Neural cell (in vitro differentiated cells): Measurements from ENCODE around the gene RIMKLA. TPM values are rescaled to one million over a fixed set of nuclear protein-coding genes. Genes with fewer than 3 reads are reported as not detected.

Source experiments
- H2AFZ ChIP-seq: fragments of 200-600, 300-800 bp; sonication (generic), shearing (Covaris generic); 2 replicates; pipeline ENCODE4 v1.6.0; 2014; ENCODE audit warnings: low read depth, mild to moderate bottlenecking, antibody characterized with exemption, low read length, moderate library complexity
- H3F3A ChIP-seq: fragments of 200-600 bp; shearing (Covaris generic); 2 replicates; pipeline ENCODE4 v1.6.1; 2016; ENCODE audit warnings: mild to moderate bottlenecking, moderate library complexity, mixed read lengths, antibody characterized with exemption, low read length; ENCODE audit not compliant: insufficient read depth, poor library complexity, severe bottlenecking
- H3K27ac ChIP-seq: fragments of 200-600, 300-800 bp; sonication (generic), shearing (Covaris generic); 2 replicates; pipeline ENCODE4 v1.5.1; 2014; ENCODE audit warnings: mild to moderate bottlenecking, low read length, moderate library complexity
- H3K27me3 ChIP-seq: fragments of 300-800, 200-600 bp; sonication (generic), shearing (Covaris generic); 2 replicates; pipeline ENCODE4 v1.6.0; 2014; ENCODE audit warnings: mild to moderate bottlenecking, low read depth, low read length, moderate library complexity; ENCODE audit not compliant: insufficient read depth
- H3K36me3 ChIP-seq: fragments of 300-800, 200-600 bp; sonication (generic), shearing (Covaris generic); 2 replicates; pipeline ENCODE4 v1.5.1; 2014; ENCODE audit warnings: mild to moderate bottlenecking, antibody characterized with exemption, low read length, moderate library complexity; ENCODE audit not compliant: insufficient read depth
- H3K4me2 ChIP-seq: fragments of 300-800, 200-600 bp; sonication (generic), shearing (Covaris generic); 2 replicates; pipeline ENCODE4 v1.6.0; 2014; ENCODE audit warnings: mild to moderate bottlenecking, low read length
- H3K4me3 ChIP-seq: fragments of 300-800, 200-600 bp; sonication (generic), shearing (Covaris generic); 2 replicates; pipeline ENCODE4 v1.5.1; 2014; ENCODE audit warnings: mild to moderate bottlenecking, low read length, moderate library complexity
- H3K79me2 ChIP-seq: fragments of 200-600 bp; shearing (Covaris generic); replicated peaks from 2 replicates; pipeline ENCODE4 v1.6.0; 2014; ENCODE audit warnings: mild to moderate bottlenecking, low read length, moderate library complexity; ENCODE audit not compliant: insufficient read depth
- H3K9ac ChIP-seq: fragments of 300-800, 200-600 bp; sonication (generic), shearing (Covaris generic); 2 replicates; pipeline ENCODE4 v1.6.1; 2016; ENCODE audit warnings: mild to moderate bottlenecking, low read length, mixed read lengths
- H3K9me2 ChIP-seq: fragments of 200-600 bp; shearing (Covaris generic); 2 replicates; pipeline ENCODE4 v1.6.1; 2016; ENCODE audit warnings: mild to moderate bottlenecking, low read length, mixed read lengths; ENCODE audit not compliant: insufficient read depth
- H3K9me3 ChIP-seq: fragments of 200-600, 300-800 bp; sonication (generic), shearing (Covaris generic); 2 replicates; pipeline ENCODE4 v1.6.1; 2016; ENCODE audit warnings: mild to moderate bottlenecking, mixed run types, low read length, moderate library complexity, mixed read lengths
- H4K20me1 ChIP-seq: fragments of 200-600 bp; shearing (Covaris generic); 2 replicates; pipeline ENCODE4 v1.6.1; 2016; ENCODE audit warnings: mild to moderate bottlenecking, mixed run types; ENCODE audit not compliant: insufficient read depth
- CTCF ChIP-seq: fragments of 450-650 bp; IDR thresholded peaks from 2 replicates; pipeline ENCODE4 v1.5.1; 2014; ENCODE audit warnings: antibody characterized with exemption, mild to moderate bottlenecking, moderate library complexity; ENCODE audit not compliant: poor library complexity, severe bottlenecking
- EP300 ChIP-seq: fragments of 450-650 bp; conservative IDR thresholded peaks from 2 replicates; pipeline ENCODE4 v1.6.1; 2014; ENCODE audit warnings: antibody characterized with exemption, mild to moderate bottlenecking, moderate library complexity; ENCODE audit not compliant: poor library complexity, severe bottlenecking
- EZH2 ChIP-seq: fragments of 200-600, 300-800 bp; shearing (Covaris generic), sonication (generic); IDR thresholded peaks from 2 replicates; pipeline ENCODE4 v1.6.1; 2014; ENCODE audit warnings: antibody characterized with exemption, low read length, borderline replicate concordance, mild to moderate bottlenecking; ENCODE audit not compliant: insufficient read depth, poor library complexity, severe bottlenecking
- MXI1 ChIP-seq: fragments of 450-650 bp; conservative IDR thresholded peaks from 2 replicates; pipeline ENCODE4 v1.6.1; 2014; ENCODE audit warnings: antibody characterized with exemption, mild to moderate bottlenecking; ENCODE audit not compliant: poor library complexity, severe bottlenecking
- POLR2AphosphoS5 ChIP-seq: IDR thresholded peaks from 2 replicates; pipeline ENCODE4 v1.6.1; 2012
- RAD21 ChIP-seq: fragments of 450-650 bp; conservative IDR thresholded peaks from 2 replicates; pipeline ENCODE4 v1.6.1; 2014; ENCODE audit warnings: antibody characterized with exemption, mild to moderate bottlenecking, moderate library complexity
- REST ChIP-seq: IDR thresholded peaks from 2 replicates; pipeline ENCODE4 v1.6.1; 2012; ENCODE audit warnings: borderline replicate concordance
- SMC3 ChIP-seq: fragments of 450-650 bp; conservative IDR thresholded peaks from 2 replicates; pipeline ENCODE4 v1.6.1; 2014; ENCODE audit warnings: antibody characterized with exemption, mild to moderate bottlenecking, moderate library complexity; ENCODE audit not compliant: poor library complexity
- TAF1 ChIP-seq: IDR thresholded peaks from 2 replicates; pipeline ENCODE4 v1.6.1; 2012; ENCODE audit warnings: low read depth
- polyA plus RNA-seq: library from polyadenylated mRNA; depleted of rRNA; stranded (reverse); fragments of >200 nt; gene quantifications from 2 replicates; pipeline ENCODE4 v1.2.3, GENCODE V29; 2014

RIMKLA gene
- polyA plus RNA-seq, 1 donor from 2014 or later = 35.4 TPM

DNA sequence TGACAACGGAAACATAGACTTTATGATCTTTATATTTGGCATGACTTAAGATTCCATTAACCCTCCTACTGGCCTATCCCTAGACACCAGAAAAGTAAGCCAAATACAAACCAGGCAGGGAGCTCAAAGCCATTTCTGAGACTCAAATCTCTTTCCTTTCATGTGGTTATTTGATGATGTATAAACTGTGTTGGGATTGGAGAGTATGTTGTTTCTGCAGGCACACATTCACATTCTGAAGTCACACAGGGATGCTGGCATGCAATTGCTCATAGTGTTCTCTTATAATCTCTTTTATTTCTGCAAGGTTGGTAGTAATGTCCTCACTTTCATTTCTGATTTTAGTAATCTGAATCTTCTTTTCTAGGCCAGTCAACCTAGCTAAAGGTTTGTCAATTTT is 69.5 kb downstream of the RIMKLA start:
- Histone ChIP-seq H3K9ac (no peak overlapping the region), H4K20me1 (no peaks in the 10 kb centered on the region), H3K9me3 (no peaks in the 10 kb centered on the region), H3K79me2 (no peaks in the 10 kb centered on the region), H3F3A (no peaks in the 10 kb centered on the region), H3K4me3 (no peak overlapping the region), H3K36me3 (no peaks in the 10 kb centered on the region), H3K9me2 (no peaks in the 10 kb centered on the region), H3K4me2 (no peak overlapping the region), H3K27ac (no peak overlapping the region), H3K27me3 (no peaks in the 10 kb centered on the region), H2AFZ (no peak overlapping the region)
- TF ChIP-seq MXI1 (no peak), EZH2 (no peak), RAD21 (no peak), SMC3 (no peak), TAF1 (no peak), POLR2AphosphoS5 (no peak), EP300 (no peak), CTCF (no peak), REST (no peak)

DNA sequence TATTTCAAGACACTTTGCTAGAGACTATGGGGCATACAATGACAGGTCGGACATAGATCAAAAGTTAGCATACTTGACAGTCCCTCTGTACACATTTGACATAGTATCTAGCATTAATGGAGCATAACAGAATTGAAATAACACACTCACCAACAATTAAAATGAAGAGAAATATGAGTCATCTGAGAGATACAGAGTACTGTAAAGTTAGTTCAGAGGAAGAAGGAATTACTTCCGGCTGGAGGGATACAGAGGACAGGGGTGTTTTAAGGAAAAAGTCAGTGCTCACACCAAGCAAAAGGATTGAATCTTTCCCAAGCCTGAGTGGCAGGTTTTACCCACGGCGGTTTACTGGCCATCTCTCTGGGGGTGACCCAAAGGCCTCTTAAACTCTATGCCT is 72.8 kb downstream of the RIMKLA start:
- H3K27me3 ChIP-seq = no peaks in the 10 kb centered on the region
- H3K4me3 ChIP-seq = no peak overlapping the region

More for the DNA sequence above, 72.8 kb downstream of the RIMKLA start:
- H3K9ac ChIP-seq = no peak overlapping the region
- H3K27ac ChIP-seq = no peak overlapping the region
- H4K20me1 ChIP-seq = no peaks in the 10 kb centered on the region
- H3K36me3 ChIP-seq = no peaks in the 10 kb centered on the region
- no peak overlapping the region for H3K4me2 ChIP-seq
- no peaks in the 10 kb centered on the region for H3F3A ChIP-seq
- TF ChIP-seq REST = no peak
- no peak for TF ChIP-seq EP300
- no peak for TF ChIP-seq EZH2
- no peak for TF ChIP-seq CTCF
- no peak for TF ChIP-seq RAD21
- no peak for TF ChIP-seq TAF1
- no peak for TF ChIP-seq SMC3
- no peak for TF ChIP-seq MXI1
- no peak for TF ChIP-seq POLR2AphosphoS5
- H3K9me2 ChIP-seq = no peaks in the 10 kb centered on the region
- no peak overlapping the region for H2AFZ ChIP-seq
- H3K79me2 ChIP-seq = peaks cover 4% of the 10 kb centered on the region
- H3K9me3 ChIP-seq = no peaks in the 10 kb centered on the region
